Measurements from ENCODE around the gene MRPL32.

Gene MRPL32

DNA sequence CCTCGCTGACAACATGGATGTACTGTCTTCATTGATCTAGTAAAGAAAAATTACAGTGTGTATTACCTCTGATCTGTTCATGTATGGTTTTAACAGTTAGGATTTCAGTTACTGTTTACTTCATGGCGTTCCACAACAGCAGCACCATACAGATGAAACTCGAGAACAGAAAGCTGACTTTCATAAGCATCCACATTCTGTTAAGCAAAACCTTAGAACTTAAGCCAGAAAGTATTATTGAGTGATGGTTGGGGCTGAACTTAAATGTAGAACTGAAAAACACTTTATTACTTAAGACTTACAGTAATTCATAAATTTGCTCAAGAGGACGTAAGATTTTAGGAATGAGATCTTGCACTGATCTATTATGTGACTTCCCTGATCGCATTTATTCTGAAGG, 3.7 kb downstream of the MRPL32 start:
- TF ChIP-seq, protein P1, sequence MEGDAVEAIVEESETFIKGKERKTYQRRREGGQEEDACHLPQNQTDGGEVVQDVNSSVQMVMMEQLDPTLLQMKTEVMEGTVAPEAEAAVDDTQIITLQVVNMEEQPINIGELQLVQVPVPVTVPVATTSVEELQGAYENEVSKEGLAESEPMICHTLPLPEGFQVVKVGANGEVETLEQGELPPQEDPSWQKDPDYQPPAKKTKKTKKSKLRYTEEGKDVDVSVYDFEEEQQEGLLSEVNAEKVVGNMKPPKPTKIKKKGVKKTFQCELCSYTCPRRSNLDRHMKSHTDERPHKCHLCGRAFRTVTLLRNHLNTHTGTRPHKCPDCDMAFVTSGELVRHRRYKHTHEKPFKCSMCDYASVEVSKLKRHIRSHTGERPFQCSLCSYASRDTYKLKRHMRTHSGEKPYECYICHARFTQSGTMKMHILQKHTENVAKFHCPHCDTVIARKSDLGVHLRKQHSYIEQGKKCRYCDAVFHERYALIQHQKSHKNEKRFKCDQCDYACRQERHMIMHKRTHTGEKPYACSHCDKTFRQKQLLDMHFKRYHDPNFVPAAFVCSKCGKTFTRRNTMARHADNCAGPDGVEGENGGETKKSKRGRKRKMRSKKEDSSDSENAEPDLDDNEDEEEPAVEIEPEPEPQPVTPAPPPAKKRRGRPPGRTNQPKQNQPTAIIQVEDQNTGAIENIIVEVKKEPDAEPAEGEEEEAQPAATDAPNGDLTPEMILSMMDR (IDR thresholded peaks at IDR 0.05; ENCODE audit: insufficient read depth, low read depth, low read length, missing control alignments), result no peak
- no peak overlapping the region for H3K4me3 ChIP-seq (ENCODE audit: low read length)
- no peak for DNase-seq (ENCODE audit: low read depth)

DNA sequence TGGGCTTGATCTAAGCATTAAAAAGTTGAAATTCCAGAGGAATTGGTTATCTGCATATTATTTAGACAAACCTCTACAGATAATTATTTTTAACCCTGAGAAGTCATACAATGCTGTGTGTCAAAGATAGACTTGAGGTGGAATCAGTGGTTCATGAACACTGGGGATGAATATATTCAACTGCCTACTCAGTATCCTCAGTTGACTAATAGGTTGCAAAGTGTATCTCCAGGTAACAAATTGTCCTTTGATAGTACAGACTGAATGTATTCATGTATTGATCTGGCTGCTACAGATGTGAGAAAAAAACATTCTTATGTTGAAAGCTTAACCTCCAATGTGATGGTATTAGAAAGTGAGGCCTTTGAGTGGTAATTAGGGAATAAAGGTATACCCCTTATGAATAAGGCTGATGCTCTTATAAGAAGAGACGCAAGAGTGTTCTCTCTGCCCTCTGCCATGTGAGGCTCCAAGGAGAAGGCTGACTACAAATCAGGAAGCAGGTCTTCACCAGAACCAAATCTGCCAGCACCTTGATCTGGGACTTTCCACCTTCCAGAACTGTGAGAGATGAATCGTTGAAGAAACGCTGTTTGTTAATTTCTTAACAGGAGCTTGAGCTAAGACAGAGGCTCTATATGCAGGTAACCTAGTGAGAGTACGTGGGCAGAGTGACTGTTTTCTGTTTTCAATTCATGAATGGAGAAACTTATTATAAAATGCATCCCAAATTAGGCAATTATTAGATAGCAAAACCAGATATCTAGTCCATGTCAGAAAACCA, 7.5 kb downstream of the MRPL32 start:
- TF ChIP-seq, protein P1 (IDR thresholded peaks at IDR 0.05; ENCODE audit: insufficient read depth, low read depth, low read length, missing control alignments), result no peak
- H3K4me3 ChIP-seq (ENCODE audit: low read length), result no peak overlapping the region
- no peak for DNase-seq (ENCODE audit: low read depth)

DNA sequence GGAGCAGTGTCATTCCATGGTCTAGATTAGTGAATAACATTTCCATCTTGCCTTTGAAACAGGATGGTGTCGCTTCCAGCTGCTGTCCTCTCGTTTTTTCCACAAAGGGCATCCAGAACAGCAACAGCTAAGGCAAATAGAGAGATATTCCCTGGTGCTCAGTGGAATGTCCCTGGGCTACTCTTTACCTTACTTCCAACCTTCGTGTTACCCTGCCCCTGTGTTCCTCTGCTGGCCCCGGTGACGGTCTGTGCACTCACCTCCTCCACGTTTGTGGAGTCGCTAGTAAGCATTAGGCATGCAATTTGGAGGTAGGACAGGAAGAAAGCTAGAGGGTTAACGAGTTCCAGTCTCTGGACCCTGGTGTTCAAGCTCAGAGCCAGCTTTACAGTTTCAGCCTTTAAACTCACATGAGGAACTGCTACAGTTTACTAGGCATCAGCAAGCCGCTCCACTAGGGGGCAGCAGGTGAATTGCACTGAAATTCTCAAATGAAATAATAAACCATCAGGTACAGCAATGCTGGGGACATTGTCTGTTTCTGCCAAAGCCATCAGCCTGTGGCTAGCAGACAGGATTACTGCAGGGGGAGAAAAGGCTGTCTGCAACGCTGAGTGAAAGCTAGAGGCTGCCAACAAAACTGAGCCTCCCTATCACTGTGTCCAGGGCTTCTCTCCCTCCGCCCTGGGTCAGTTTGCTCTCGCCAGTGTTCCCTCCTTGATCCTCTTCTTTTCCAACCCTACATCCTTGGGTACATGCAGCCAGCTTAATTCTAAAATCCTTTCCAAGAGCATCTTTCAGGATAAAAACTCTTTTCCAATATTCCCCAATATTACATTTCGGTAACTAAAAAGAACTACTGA, 9.0 kb downstream of the MRPL32 start:
- H3K4me3 ChIP-seq (ENCODE audit: low read length), result no peak overlapping the region
- TF ChIP-seq, protein P1 (IDR thresholded peaks at IDR 0.05; ENCODE audit: insufficient read depth, low read depth, low read length, missing control alignments), result peak; percentile 95
- DNase-seq (ENCODE audit: low read depth), result peak; percentile 76

DNA sequence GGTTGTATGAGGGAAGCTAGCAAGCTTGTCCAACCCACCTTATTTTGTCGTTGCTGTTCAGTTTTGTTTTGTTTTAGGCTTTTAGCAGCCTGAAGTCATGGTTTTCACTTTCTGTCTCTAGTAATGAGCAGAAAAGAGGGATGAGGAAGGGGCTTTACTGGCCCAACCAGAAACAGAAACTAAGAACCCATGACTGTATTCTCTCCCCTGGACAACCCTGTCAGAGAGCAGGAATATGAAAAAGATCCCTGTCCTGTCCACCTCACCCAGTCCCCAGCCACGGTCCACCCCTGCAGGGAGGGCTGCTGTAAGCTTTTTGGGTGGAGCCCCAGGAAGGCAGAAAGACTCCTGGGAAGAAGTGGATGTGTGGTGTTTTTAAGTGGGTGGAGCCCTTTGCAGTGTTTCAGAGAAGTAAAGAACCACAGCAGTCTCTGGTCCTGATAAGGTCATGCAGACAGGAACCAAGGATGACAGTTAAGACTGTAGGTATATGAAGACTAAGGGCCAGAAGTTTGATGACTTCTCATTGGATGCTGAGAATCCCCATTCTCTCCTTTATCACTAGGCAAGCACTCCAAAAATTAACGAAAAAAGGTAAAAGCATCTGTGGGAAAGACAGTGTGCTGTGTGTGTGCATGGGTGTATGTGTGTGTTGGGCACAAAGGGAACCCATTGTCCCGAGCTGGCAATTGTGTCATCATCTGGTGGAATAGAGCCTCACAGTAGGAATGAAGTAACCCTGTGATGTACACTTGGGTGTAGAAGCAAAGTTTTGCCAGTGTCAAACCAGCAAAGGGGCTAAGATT, 13.8 kb downstream of the MRPL32 start:
- TF ChIP-seq, protein P1 (IDR thresholded peaks at IDR 0.05; ENCODE audit: insufficient read depth, low read depth, low read length, missing control alignments), result no peak
- no peak overlapping the region for H3K4me3 ChIP-seq (ENCODE audit: low read length)
- no peak for DNase-seq (ENCODE audit: low read depth)

DNA sequence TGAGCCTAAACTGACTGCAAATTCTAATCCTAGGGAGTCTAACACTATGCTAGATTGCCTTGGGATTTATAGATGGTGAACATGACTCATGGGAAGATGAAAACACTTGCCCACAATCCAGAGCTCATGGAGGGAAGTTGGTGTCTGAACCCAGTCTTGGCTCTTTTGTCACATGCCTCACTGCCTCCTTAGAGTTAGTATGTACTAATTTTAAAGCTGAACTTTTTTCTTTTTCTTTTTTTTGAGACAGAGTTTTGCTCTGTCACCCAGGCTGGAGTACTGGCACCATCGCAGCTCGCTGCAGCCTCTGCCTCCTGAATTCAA, 14.4 kb downstream of the MRPL32 start:
- TF ChIP-seq, protein P1 (IDR thresholded peaks at IDR 0.05; ENCODE audit: insufficient read depth, low read depth, low read length, missing control alignments), result no peak
- H3K4me3 ChIP-seq (ENCODE audit: low read length), result no peak overlapping the region
- no peak for DNase-seq (ENCODE audit: low read depth)

DNA sequence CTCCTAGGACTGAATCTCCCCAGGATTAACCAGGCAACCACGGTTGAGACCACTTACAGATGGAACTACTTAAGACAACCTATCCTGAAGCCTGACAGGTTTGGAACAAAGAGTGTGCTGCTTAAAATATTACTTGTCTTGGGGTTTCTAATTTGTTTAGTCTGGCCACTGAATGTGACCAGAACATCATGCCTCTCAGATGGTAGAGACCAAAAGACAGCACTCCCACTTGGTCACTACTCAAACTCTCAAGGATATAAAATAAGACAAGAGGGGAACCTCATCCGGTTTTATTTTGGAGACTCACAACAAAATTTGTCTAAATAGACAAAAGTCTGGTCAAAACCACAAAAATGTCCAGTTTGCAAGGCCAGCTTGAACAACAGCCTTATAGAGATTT, 15.3 kb downstream of the MRPL32 start:
- TF ChIP-seq, protein P1 (IDR thresholded peaks at IDR 0.05; ENCODE audit: insufficient read depth, low read depth, low read length, missing control alignments), result no peak
- no peak overlapping the region for H3K4me3 ChIP-seq (ENCODE audit: low read length)
- DNase-seq (ENCODE audit: low read depth), result no peak
